ENCODE data around the gene TASP1. TPM values are rescaled to one million over a fixed set of nuclear protein-coding genes. Genes with fewer than 3 reads are reported as not detected.
"Not testable (repeated sequence)": the region's sequence is repeated elsewhere in the genome, so short reads cannot be mapped to it uniquely, and the experiment has no call there.

The TASP1 gene
- total RNA-seq, 1 donor from 2014 or later: 9.0 TPM

- H3K27me3 Mint-ChIP-seq (ENCODE audit: unreplicated experiment): no peaks in the 10 kb centered on the region
- no peak for DNase-seq (ENCODE audit: extremely low spot score, unreplicated experiment)
- no peak overlapping the region for H3K27ac Mint-ChIP-seq (ENCODE audit: unreplicated experiment)
- H3K4me1 Mint-ChIP-seq (ENCODE audit: unreplicated experiment): peaks cover 1% of the 10 kb centered on the region
- no peak for TF ChIP-seq CTCF (IDR thresholded peaks at IDR 0.05)
- no peak overlapping the region for H3K4me3 Mint-ChIP-seq (ENCODE audit: unreplicated experiment)
- H3K9me3 Mint-ChIP-seq (ENCODE audit: unreplicated experiment): no peaks in the 10 kb centered on the region
- H3K36me3 Mint-ChIP-seq (ENCODE audit: unreplicated experiment): peaks cover 8% of the 10 kb centered on the region
Measured at GRCh38 chr20:13632431-13632830, 6.3 kb downstream of the TASP1 start.

DNA sequence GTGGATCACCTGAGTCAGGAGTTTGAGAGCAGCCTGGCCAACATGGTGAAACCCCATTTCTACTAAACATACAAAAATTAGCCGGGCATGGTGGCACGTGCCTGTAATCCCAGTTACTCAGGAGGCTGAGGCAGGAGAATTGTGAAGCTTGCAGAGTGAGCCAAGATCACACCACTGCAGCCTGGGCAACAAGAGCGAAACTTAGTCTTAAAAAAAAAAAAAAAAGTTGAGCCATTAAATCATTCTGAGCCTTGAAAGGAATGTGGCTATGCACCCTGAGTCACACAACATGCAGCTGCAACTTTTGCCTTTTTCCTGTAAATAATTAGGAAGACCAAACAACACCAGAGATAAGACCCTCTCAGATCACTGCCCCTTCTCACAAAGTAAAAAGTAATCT lies 11.2 kb downstream of the TASP1 start:
- H3K4me3 Mint-ChIP-seq (ENCODE audit: unreplicated experiment); H3K27me3 Mint-ChIP-seq (ENCODE audit: unreplicated experiment); H3K9me3 Mint-ChIP-seq (ENCODE audit: unreplicated experiment); H3K4me1 Mint-ChIP-seq (ENCODE audit: unreplicated experiment); DNase-seq (ENCODE audit: extremely low spot score, unreplicated experiment); H3K27ac Mint-ChIP-seq (ENCODE audit: unreplicated experiment): not testable (repeated sequence)
- H3K36me3 Mint-ChIP-seq (ENCODE audit: unreplicated experiment): peaks cover 25% of the 10 kb centered on the region

- H3K4me3 Mint-ChIP-seq (ENCODE audit: unreplicated experiment): no peak overlapping the region
- peaks cover 25% of the 10 kb centered on the region for H3K36me3 Mint-ChIP-seq (ENCODE audit: unreplicated experiment)
- DNase-seq (ENCODE audit: extremely low spot score, unreplicated experiment): no peak
- no peaks in the 10 kb centered on the region for H3K9me3 Mint-ChIP-seq (ENCODE audit: unreplicated experiment)
- no peaks in the 10 kb centered on the region for H3K4me1 Mint-ChIP-seq (ENCODE audit: unreplicated experiment)
- no peak overlapping the region for H3K27ac Mint-ChIP-seq (ENCODE audit: unreplicated experiment)
- no peak for TF ChIP-seq CTCF (IDR thresholded peaks at IDR 0.05)
- H3K27me3 Mint-ChIP-seq (ENCODE audit: unreplicated experiment): no peaks in the 10 kb centered on the region
Measured at GRCh38 chr20:13626724-13627123, 12.0 kb downstream of the TASP1 start.

DNA sequence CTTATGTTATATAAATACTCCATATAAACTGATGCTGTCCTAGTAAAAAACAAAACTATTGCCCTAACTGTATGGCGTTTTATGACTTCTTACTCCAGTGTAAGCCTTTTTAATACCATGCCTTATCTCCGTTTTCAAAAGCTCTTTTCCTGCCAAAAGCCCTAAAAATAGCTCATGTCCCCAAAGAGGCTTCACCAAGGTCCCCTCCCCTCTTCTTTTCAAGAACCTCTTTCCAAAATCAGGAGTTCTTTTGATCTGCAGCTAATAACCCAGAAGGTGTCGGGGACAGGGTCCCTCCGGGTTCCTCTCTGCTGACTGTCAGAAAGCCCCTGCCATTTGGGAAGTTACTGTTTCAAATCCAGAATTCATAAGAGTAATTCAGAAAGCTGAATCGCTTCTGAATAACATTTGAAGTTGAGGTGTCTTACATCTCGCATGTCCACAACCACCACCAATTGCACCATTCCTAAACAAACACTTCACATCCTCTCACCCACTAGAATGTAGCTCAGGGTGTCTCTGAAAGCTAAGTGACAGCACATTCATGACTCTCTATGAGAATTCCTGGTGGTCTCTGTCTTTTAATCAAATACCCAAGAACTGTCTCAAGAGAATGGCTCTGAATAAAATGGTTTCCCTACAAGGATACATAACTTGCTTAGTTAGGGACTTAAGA lies 13.3 kb downstream of the TASP1 start:
- peaks cover 25% of the 10 kb centered on the region for H3K36me3 Mint-ChIP-seq (ENCODE audit: unreplicated experiment)
- no peak for DNase-seq (ENCODE audit: extremely low spot score, unreplicated experiment)
- no peak for TF ChIP-seq CTCF (IDR thresholded peaks at IDR 0.05)

DNA sequence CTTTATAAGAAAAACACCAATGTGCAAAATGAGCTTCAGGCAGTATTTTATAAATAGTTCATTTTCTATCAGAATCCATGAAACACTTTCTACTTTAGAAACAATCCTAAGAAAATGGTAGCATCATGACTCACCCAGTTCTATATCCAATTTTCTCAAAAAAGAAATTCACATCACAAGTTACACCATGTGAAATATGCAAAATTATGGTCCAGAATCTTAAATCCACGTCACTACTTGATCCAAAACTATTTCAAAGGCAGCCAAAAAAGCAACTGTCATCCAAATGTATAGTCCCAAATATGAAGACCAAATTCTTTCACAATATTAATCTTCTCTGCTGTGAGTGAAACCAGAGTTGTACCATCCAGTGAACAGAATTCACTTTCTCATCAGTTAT lies 19.3 kb downstream of the TASP1 start:
- H3K27me3 Mint-ChIP-seq (ENCODE audit: unreplicated experiment); DNase-seq (ENCODE audit: extremely low spot score, unreplicated experiment); H3K9me3 Mint-ChIP-seq (ENCODE audit: unreplicated experiment); H3K27ac Mint-ChIP-seq (ENCODE audit: unreplicated experiment); H3K4me3 Mint-ChIP-seq (ENCODE audit: unreplicated experiment); H3K4me1 Mint-ChIP-seq (ENCODE audit: unreplicated experiment): not testable (repeated sequence)
- H3K36me3 Mint-ChIP-seq (ENCODE audit: unreplicated experiment): peaks cover 20% of the 10 kb centered on the region

More for the DNA sequence above, 13.3 kb downstream of the TASP1 start:
- no peak overlapping the region for H3K4me3 Mint-ChIP-seq (ENCODE audit: unreplicated experiment)
- no peaks in the 10 kb centered on the region for H3K27me3 Mint-ChIP-seq (ENCODE audit: unreplicated experiment)
- no peaks in the 10 kb centered on the region for H3K9me3 Mint-ChIP-seq (ENCODE audit: unreplicated experiment)
- no peaks in the 10 kb centered on the region for H3K4me1 Mint-ChIP-seq (ENCODE audit: unreplicated experiment)
- H3K27ac Mint-ChIP-seq (ENCODE audit: unreplicated experiment): no peak overlapping the region

- H3K9me3 Mint-ChIP-seq (ENCODE audit: unreplicated experiment); H3K27ac Mint-ChIP-seq (ENCODE audit: unreplicated experiment); DNase-seq (ENCODE audit: extremely low spot score, unreplicated experiment); H3K27me3 Mint-ChIP-seq (ENCODE audit: unreplicated experiment); H3K4me1 Mint-ChIP-seq (ENCODE audit: unreplicated experiment); H3K4me3 Mint-ChIP-seq (ENCODE audit: unreplicated experiment): not testable (repeated sequence)
- H3K36me3 Mint-ChIP-seq (ENCODE audit: unreplicated experiment): peaks cover 20% of the 10 kb centered on the region
Measured at GRCh38 chr20:13618456-13618855, 20.3 kb downstream of the TASP1 start.

- DNase-seq (ENCODE audit: extremely low spot score, unreplicated experiment); H3K9me3 Mint-ChIP-seq (ENCODE audit: unreplicated experiment); H3K4me1 Mint-ChIP-seq (ENCODE audit: unreplicated experiment); H3K4me3 Mint-ChIP-seq (ENCODE audit: unreplicated experiment); H3K27ac Mint-ChIP-seq (ENCODE audit: unreplicated experiment); H3K27me3 Mint-ChIP-seq (ENCODE audit: unreplicated experiment): not testable (repeated sequence)
- peaks cover 18% of the 10 kb centered on the region for H3K36me3 Mint-ChIP-seq (ENCODE audit: unreplicated experiment)
Measured at GRCh38 chr20:13617585-13617984, 21.1 kb downstream of the TASP1 start.

DNA sequence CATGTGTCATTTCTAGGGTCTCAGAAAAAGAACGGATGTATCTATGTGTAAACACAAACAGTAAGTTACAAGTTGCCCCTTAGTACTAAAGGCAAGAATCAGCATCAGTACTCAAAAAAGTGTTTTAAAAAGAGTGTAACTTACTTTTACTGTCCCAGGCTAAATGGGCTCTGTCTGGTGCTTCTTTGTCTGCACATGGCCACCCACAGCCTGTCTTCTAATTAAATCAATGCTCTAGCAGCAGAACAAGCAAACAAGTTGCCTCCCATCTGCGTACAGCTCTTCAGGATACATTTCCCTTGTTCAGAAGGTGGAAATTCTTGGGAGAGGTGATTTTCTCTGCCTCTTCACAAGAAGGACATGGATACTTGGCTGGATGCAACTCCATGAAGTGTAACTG lies 22.0 kb downstream of the TASP1 start:
- peaks cover 16% of the 10 kb centered on the region for H3K36me3 Mint-ChIP-seq (ENCODE audit: unreplicated experiment)
- DNase-seq (ENCODE audit: extremely low spot score, unreplicated experiment); H3K9me3 Mint-ChIP-seq (ENCODE audit: unreplicated experiment); H3K27me3 Mint-ChIP-seq (ENCODE audit: unreplicated experiment); H3K4me1 Mint-ChIP-seq (ENCODE audit: unreplicated experiment); H3K27ac Mint-ChIP-seq (ENCODE audit: unreplicated experiment); H3K4me3 Mint-ChIP-seq (ENCODE audit: unreplicated experiment): not testable (repeated sequence)
